GM10248 (cell line): ENCODE results near the gene OR8K5.

Experiments
- CTCF ChIA-PET: fragments of 300-600 bp; sonication (Branson Sonifier 250); formaldehyde crosslinking; extraction: SDS; loops from one replicate; lab custom pipeline; 2021; ENCODE audit warnings: antibody characterized with exemption; lab: Yijun Ruan, JAX
- POLR2A ChIA-PET: fragments of 350-650 bp; sonication (Branson Sonifier 250); formaldehyde crosslinking; extraction: SDS; loops from one replicate; lab custom pipeline; 2020; ENCODE audit warnings: antibody characterized with exemption; lab: Yijun Ruan, JAX
- DNase-seq: peaks from one replicate; pipeline ENCODE4 v3.0.0; 2012; ENCODE audit errors: extremely low spot score
- TF ChIP-seq, protein P1 (sequence below): IDR thresholded peaks from 2 replicates; pipeline ENCODE4 v1.5.1; 2012; ENCODE audit warnings: mild to moderate bottlenecking, low read depth; ENCODE audit errors: extremely low read depth, missing control alignments, control extremely low read depth

OR8K5 gene, protein sequence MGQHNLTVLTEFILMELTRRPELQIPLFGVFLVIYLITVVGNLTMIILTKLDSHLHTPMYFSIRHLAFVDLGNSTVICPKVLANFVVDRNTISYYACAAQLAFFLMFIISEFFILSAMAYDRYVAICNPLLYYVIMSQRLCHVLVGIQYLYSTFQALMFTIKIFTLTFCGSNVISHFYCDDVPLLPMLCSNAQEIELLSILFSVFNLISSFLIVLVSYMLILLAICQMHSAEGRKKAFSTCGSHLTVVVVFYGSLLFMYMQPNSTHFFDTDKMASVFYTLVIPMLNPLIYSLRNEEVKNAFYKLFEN

DNA sequence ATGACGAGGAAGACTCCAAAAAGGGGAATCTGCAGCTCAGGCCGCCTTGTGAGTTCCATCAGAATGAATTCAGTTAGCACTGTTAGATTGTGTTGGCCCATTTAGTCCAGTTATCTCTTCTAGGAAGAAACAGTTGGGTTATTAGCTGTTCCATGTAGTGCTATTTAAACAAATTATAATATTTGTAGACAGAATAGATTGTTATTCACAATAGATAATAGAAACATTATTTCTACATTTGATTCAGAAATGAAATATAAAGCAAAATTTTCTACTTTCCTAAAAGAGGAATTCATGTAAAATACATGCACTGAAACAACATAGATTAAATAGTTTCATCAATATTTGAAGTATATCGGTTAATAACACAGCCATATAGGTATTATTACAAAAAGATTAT lies at the start of gene OR8K5:
TSS of gene OR8K5 (minus strand) at position 101 of the 400 bp plus-strand sequence. CDS start at position 101, 0 bp downstream.
- CTCF ChIA-PET = no interaction called here
- POLR2A ChIA-PET = no interaction called here

DNA sequence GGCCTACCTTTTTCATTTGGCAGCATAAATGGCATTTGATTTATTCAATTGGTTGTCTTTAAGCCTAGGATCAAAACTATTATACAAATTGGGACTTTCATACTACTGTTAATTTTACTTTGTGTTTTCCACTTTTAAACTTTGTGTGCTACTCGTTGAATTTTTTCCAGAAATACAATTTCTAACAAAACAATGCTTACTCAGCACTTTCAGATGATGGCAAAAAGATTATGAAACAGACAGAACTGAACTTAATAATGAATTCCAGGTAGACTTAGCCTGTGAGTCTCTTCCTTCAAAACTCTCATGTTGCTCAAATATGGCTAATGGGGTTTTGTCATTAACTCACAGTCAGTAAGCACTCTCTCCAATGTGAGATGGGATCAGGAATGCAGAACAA lies 47.7 kb upstream of the OR8K5 start:
- ChIA-PET CTCF (no interaction called here), POLR2A (no interaction called here)
- TF ChIP-seq, protein P1, sequence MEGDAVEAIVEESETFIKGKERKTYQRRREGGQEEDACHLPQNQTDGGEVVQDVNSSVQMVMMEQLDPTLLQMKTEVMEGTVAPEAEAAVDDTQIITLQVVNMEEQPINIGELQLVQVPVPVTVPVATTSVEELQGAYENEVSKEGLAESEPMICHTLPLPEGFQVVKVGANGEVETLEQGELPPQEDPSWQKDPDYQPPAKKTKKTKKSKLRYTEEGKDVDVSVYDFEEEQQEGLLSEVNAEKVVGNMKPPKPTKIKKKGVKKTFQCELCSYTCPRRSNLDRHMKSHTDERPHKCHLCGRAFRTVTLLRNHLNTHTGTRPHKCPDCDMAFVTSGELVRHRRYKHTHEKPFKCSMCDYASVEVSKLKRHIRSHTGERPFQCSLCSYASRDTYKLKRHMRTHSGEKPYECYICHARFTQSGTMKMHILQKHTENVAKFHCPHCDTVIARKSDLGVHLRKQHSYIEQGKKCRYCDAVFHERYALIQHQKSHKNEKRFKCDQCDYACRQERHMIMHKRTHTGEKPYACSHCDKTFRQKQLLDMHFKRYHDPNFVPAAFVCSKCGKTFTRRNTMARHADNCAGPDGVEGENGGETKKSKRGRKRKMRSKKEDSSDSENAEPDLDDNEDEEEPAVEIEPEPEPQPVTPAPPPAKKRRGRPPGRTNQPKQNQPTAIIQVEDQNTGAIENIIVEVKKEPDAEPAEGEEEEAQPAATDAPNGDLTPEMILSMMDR = no peak
- no peak for DNase-seq

More for the DNA sequence above, at the start of gene OR8K5:
- TF ChIP-seq, protein P1 = no peak
- no peak for DNase-seq

DNA sequence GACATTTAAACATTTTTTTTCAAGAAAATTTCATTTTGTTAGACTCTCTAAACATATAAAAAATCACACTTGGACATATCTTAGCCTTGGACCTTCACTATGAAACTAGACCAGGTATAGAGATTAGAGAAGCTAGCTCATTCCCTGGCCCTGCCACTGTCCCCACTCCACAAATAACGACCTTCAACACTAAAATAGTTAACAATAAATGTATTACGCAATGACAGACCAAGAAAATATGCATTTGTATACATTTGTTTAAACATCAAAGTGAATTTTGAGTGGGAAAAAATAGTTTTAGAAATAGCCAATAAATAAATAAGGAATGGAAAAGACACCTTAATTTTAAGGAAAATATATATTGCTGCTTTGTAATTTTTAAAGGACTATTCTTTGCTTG lies 37.2 kb upstream of the OR8K5 start:
- CTCF ChIA-PET = no interaction called here
- no peak for DNase-seq
- TF ChIP-seq, protein P1 = no peak
- POLR2A ChIA-PET = no interaction called here

DNA sequence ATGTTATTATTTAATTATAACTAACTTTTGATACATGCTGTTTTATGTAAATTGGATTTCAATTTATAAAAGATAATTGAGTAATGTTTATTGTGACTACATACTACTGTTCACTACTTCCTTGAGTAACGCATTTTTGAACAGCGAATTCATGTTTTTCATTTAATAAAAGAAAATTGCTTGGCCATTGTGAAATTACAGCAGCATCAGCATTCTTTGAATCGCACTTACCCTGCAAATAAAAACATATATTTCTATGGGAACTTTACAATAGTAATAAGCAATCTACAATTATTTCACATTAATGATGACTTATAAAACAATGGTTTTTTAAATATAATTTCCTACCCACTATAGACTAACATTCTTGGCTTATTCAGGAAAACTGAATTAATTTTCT lies 36.6 kb upstream of the OR8K5 start:
- TF ChIP-seq, protein P1 = no peak
- ChIA-PET POLR2A (no interaction called here), CTCF (interaction anchor here (1.0 kb wide), 1 partner anchor 21 kb away, joined by 3 read pairs; no protein-coding TSS in a partner anchor)
- DNase-seq = no peak

DNA sequence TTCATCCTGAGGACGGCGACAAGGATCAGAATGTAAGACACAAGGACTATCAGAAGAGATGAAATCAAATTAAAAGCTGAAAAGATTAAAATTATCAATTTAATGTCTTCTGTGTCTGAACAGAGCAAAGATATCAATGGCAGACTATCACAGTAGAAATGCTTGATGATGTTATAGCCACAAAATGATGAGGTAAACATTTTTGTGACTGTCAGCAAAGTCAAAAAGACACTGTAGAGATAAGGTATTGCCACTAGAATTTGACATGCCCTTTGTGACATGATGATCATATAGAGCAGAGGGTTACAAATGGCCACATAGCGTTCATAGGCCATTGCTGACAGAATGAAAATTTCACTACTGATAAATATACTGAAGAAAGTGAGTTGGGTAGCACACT lies 28.5 kb upstream of the OR8K5 start:
- ChIA-PET POLR2A (no interaction called here), CTCF (no interaction called here)
- no peak for DNase-seq
- TF ChIP-seq, protein P1 = no peak

DNA sequence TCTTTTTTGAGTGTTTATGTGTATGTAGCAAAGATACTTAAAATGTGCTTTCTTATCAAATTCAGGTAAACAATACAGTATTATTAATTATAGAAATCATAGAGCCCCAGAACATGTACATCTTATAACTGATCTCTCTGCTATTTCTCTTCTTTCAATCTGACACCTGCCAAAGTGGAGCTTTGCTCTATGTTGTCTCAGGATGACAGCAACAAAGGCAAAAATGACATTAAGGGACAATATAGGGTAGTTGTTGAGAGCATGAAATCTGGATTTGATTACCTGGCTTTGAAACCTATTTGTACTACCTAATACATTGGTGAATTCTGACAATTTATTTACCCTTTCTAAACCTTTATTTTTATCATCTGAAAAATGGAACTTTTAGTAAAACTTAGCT lies 23.3 kb upstream of the OR8K5 start:
- TF ChIP-seq, protein P1 = no peak
- ChIA-PET POLR2A (no interaction called here), CTCF (no interaction called here)
- no peak for DNase-seq
